ENCODE data around the gene ARID3C.
A peak's percentile ranks its signal among the peaks of the same experiment; 100 is the strongest.

The ARID3C gene, protein sequence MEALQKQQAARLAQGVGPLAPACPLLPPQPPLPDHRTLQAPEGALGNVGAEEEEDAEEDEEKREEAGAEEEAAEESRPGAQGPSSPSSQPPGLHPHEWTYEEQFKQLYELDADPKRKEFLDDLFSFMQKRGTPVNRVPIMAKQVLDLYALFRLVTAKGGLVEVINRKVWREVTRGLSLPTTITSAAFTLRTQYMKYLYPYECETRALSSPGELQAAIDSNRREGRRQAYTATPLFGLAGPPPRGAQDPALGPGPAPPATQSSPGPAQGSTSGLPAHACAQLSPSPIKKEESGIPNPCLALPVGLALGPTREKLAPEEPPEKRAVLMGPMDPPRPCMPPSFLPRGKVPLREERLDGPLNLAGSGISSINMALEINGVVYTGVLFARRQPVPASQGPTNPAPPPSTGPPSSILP

DNA sequence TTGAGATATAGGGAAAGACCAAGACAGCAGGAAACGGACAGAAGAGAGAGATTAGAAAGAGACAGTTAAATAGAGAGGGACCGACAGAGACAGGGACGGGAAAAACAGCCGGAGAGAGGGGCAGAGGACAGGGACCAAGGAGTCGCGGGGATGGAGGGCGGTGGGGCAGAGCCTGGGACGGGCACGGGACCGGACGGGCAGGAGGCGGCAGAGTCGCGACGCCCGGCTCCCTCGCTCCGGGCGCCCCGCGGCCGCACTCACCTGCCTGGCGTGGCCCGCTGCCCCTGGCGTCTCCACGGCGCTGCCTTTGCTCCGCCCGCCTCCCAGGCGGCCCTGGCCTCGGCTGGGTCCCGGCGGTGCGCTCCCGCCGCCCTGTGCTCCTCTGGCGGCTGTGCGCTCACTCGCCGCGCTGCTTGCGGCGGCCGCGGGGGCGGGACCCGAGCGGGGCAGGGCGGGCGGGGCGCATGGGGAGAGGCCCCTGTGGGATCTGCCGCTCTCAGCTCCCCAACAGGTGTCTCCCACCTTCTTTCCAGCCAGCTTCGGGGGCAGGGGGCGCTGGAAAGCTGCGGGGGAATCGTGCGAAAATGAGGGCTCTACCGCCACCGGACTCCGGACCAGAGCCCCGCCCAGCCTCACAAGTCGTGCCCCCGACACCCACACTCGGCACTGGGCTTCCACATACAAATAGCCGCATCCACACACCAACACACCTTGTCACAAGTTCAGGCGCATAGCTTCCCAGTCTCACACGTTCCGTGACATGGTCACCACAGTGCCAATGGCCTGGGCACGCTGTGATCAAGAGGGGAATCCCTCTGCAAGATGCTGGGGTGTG, at the start of gene ARID3C:
TSS of gene ARID3C (minus strand) at position 411 of the 835 bp plus-strand sequence. CDS start 1,052 bp downstream, outside the sequence.
- no peak for DNase-seq

DNA sequence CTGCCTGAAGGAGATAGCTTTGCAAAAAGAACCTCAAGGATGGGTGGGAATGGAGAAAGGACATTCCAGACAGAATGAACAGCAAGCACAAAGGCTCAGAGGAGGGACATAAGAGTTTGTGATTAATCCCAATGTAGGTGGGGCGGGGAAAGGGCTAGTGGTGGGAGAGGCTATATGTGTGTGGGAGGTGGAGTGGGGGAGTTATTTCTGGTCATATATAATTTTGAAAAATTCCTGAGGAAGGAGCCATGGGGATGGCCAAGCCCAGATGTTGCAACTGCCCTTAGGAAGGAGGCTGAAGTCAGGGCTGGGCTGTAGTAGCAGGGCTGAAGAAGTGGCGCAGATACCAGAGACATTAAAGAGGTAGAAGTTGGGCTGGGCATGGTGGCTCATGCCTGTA, 47.0 kb upstream of the ARID3C start:
- peak; percentile 14 for DNase-seq

DNA sequence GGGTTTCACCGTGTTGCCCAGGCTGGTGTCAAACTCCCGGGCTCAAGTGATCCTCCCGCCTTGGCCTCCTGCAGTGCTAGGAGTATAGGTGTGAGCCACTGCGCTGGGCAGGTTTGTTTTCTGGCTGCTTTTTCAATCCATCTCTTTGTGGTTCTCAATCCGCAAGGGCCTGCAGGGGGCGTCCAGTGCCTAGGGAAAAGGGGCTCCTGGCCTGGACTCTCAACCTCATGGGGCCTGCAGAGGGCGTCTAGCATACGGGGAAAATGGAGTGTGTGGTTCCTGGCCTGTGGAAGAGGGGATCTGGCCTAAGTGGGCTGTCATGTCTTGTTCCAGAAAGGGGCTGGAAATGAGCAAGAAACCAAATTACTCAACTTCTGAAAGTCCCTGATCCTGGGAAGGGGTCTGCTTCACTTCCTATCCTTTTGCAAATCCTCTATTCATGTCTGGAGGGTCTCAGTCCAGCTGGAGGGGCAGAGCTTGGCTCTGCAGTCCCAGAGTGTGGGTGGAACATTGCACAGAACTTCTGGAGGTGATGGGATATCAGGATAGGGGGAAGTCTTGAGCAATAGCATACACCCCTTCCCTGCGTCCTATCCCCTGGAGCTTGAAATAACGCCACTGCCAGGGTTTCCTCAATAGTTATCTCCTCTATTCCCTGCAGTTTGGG, 46.3 kb upstream of the ARID3C start:
- DNase-seq = peak; percentile 34

- no peak for DNase-seq
Observed at GRCh38 chr9:34674440-34674839, 45.6 kb upstream of the ARID3C start.

- DNase-seq = no peak
Observed at GRCh38 chr9:34671307-34671706, 42.4 kb upstream of the ARID3C start.

DNA sequence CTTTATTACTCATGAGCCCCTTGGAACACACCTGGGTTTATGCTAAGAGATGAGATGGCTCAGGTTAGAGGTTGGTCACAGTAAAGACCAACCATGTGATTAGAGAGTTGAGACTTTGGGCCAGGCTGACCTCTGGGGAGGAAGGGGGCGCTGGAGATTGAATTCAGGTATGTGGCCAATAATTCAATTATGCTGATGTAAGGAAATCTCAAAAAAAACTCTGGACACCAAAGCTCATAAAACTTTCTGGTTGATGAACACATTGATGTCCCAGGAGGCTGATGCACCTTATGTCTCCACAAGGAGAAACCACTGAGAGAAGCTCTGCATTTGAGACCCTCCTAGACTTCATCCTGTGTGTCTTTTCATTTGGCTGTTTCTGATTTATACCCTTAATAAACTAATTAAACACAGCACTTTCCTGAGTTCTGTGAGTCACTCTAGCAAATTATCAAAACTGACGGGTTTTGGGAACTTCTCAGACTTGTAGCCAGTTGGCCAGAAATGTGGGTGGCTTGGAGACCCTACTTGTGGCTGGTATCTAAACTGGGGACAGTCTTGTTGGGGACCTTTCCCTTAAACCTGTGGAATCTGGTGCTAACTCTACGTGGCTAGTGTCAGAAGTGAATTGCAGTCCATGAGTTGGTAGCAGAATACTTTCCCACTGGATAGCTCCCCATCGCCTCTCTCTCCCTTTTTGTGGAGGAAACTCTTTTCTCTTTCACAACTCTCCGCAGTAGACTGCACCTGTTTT, 41.1 kb upstream of the ARID3C start:
- no peak for DNase-seq

DNA sequence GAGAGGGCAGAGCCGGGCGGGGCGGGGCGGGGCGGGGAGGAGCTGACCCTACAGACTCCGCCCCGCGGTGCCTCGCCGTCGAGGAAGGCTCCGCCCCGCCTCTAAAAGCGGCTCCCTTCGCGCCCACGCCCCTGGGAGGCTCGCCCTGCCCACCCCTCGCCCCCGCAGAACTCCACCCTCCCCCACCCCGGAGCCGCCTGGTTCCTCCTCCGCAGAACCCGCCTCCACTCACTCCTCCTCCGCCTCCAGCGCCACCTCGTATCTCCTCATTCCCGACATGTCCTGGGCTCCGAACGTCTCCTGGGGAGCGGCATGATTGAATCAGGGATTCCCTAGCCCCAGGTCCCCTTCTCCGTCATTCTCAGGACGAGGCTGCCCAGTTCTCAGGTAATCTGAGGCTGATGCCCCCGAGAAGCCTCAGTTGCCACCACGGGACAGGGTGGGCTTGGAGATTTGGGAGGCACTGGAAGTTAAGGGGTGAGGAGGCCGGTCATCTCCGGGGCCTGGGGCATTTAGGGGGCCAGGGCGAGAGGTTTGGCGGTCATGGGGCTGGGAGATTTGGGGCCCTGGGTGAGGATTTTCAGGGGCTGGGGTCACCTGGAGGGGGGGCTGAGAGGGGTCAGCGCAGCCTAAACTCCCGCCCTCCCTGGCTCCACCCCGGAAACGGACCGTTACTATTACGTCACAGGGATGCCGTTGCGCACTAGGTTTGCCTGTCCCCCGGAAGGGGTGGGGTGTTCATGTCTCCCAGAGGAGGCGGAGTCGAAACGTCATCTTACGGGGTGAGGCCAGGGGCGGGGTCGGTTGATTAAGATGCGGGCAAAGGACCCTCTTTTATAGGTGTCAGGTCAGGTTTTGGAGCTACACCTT, 36.8 kb upstream of the ARID3C start:
- peak; percentile 70 for DNase-seq

- DNase-seq = no peak
Observed at GRCh38 chr9:34665067-34665380, 36.2 kb upstream of the ARID3C start.

- peak; percentile 36 for DNase-seq
Observed at GRCh38 chr9:34664281-34665066, 35.6 kb upstream of the ARID3C start.

GRCh38 chr9:34663303-34663605, 34.4 kb upstream of the ARID3C start:
- no peak for DNase-seq

GRCh38 chr9:34662526-34663302, 33.8 kb upstream of the ARID3C start, which contains the start of gene CCL27:
Gene CCL27, minus strand, starts transcription at chr9:34662657. Its CDS starts 24 bp downstream, at chr9:34662633.
- DNase-seq = no peak

- no peak for DNase-seq
Observed at GRCh38 chr9:34659592-34660253, 30.9 kb upstream of the ARID3C start.

DNA sequence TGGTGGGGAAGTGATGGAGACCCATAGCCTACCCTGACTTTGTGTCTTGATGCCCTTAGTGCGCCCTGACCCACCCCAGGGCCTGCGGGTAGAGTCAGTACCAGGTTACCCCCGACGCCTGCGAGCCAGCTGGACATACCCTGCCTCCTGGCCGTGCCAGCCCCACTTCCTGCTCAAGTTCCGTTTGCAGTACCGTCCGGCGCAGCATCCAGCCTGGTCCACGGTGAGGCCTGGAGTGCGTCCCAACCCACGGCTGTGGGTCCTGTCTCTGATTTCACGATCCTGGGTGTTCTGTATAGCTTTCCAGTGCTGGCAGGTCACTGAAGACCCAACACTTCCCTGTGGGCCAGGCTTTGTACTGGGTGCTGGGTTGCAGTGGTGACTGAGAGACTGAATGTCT, 29.6 kb upstream of the ARID3C start:
- DNase-seq = no peak

GRCh38 chr9:34656992-34657391, 28.1 kb upstream of the ARID3C start:
- no peak for DNase-seq

- no peak for DNase-seq
Observed at GRCh38 chr9:34655394-34655793, 26.5 kb upstream of the ARID3C start.

DNA sequence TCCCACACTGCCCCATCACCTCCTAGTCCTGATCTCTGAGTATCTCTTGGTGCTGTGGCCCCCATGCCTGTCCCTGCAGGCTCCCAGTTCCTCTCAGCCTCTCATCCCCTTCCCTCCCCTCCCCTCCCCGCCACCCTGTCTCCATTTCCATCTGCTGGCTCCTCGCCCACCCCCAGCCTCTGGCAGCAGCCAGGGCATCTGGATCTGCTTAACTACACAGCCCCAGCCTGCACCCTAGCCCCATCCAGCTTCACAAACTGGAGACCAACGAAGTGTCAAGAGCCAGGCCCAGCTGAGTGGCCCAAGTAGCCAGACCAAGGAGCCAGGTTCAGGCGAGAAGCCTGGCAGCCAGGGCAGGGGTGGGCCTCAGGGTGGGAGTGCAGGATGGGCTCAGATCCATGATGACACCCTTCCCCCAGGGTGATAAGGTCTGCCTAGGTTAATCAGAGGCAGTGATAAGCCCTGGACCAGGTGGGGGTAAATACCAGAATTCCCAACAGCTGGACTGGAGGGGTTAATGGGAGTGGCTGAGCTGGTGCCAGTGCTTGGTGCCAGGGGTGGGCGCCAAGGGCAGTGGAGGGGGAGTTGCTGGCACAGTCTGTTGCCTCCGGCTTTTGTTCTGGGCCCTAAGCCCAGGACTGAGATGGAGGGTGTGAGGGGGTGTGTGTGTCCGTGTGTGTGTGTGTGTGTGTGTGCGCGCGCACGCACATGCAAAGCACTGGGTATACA, 25.6 kb upstream of the ARID3C start:
- DNase-seq = no peak

GRCh38 chr9:34653151-34654072, 24.5 kb upstream of the ARID3C start:
- no peak for DNase-seq

GRCh38 chr9:34652602-34653000, 23.7 kb upstream of the ARID3C start:
- DNase-seq = no peak
